HepG2 (cell line): ENCODE measurements around the gene ZNF91. TPM values are rescaled to one million over a fixed set of nuclear protein-coding genes. Genes with fewer than 3 reads are reported as not detected.

ENCODE experiments used
- ATAC-seq: fragments of 200-7000 bp; cut with Tn5 transposase; 3 replicates; pipeline ENCODE4 v1.9.1; 2020; ENCODE audit warnings: mild to moderate bottlenecking, moderate library complexity
- BruUV-seq: library from RNA; stranded (reverse); fragments of 400-500 nt; replicated peaks from 2 replicates; lab custom pipeline; 2021; lab: Mats Ljungman, UMichigan
- CTCF ChIA-PET: fragments of 300-600 bp; formaldehyde crosslinking; extraction: SDS; loops from one replicate; lab custom pipeline; 2021; ENCODE audit warnings: low total read pairs, inconsistent platforms, low intra/inter-chr PET ratio; lab: Yijun Ruan, JAX
- POLR2A ChIA-PET: fragments of 350-600 bp; sonication (Branson Sonifier 250); formaldehyde crosslinking; loops from one replicate; lab custom pipeline; 2020; ENCODE audit warnings: antibody characterized with exemption, inconsistent platforms; lab: Yijun Ruan, JAX
- DNase-seq: peaks from one replicate; pipeline ENCODE4 v3.0.0-alpha.2; 2015; ENCODE audit warnings: low spot score
- FAIRE-seq: peaks from 3 replicates; lab custom pipeline; 2011; peaks lifted over from hg19 to GRCh38; lab: Jason Lieb, UNC
- H2AFZ ChIP-seq: one replicate; pipeline ENCODE4 v1.6.1; 2011; ENCODE audit warnings: low read length, inconsistent platforms
- H3K27ac ChIP-seq: fragments of 300-600 bp; 3 replicates; pipeline ENCODE4 v1.8.0; 2011; ENCODE audit warnings: mixed run types, mild to moderate bottlenecking, mixed read lengths, low read length, inconsistent platforms; ENCODE audit not compliant: insufficient read depth; ENCODE audit errors: extremely low read length
- H3K27me3 ChIP-seq, 2 experiments: fragments of 200-600 bp in 1 of 2; 2 replicates in 1 of 2; 3 replicates in 1 of 2; pipeline versions ENCODE4 v1.6.0 to v1.8.0; 2011; ENCODE audit warnings: low read length in 2 of 2, mild to moderate bottlenecking in 2 of 2, moderate library complexity in 2 of 2, inconsistent platforms in 1 of 2; ENCODE audit not compliant: insufficient read depth in 2 of 2, control insufficient read depth in 1 of 2
- H3K36me3 ChIP-seq, 2 experiments: fragments of 200-600 bp in 1 of 2; replicated peaks in 1 of 2; 2 replicates in 1 of 2; 3 replicates in 1 of 2; pipeline versions ENCODE4 v1.5.1 to v1.8.0; 2011; ENCODE audit warnings: low read length in 2 of 2, inconsistent platforms in 1 of 2; ENCODE audit not compliant: insufficient read depth in 2 of 2, control insufficient read depth in 1 of 2
- H3K4me1 ChIP-seq: 2 replicates; pipeline ENCODE4 v1.5.1; 2012; ENCODE audit warnings: low read length, inconsistent platforms; ENCODE audit not compliant: insufficient read depth
- H3K4me2 ChIP-seq: 2 replicates; pipeline ENCODE4 v1.6.0; 2011; ENCODE audit warnings: low read depth, low read length, inconsistent platforms
- H3K4me3 ChIP-seq, 3 experiments: fragments of 200-600 bp in 1 of 3; sonication (generic), shearing (Covaris generic) in 1 of 3; replicated peaks in 1 of 3; 2 replicates each; pipeline ENCODE4 v1.5.1; 2011 to 2016; ENCODE audit warnings: low read length in 3 of 3, inconsistent platforms in 2 of 3, low read depth in 2 of 3, mild to moderate bottlenecking in 2 of 3, control low read depth in 1 of 3, mixed read lengths in 1 of 3; ENCODE audit not compliant: insufficient read depth in 1 of 3
- H3K79me2 ChIP-seq: one replicate; pipeline ENCODE4 v1.6.1; 2011; ENCODE audit warnings: low read length, inconsistent platforms; ENCODE audit not compliant: insufficient read depth
- H3K9ac ChIP-seq: 2 replicates; pipeline ENCODE4 v1.6.0; 2011; ENCODE audit warnings: mild to moderate bottlenecking, low read depth, low read length, inconsistent platforms; ENCODE audit not compliant: insufficient read depth
- H3K9me3 ChIP-seq: 2 replicates; pipeline ENCODE4 v1.5.1; 2012; ENCODE audit warnings: mild to moderate bottlenecking, low read length
- H4K20me1 ChIP-seq: 2 replicates; pipeline ENCODE4 v1.6.0; 2011; ENCODE audit warnings: inconsistent platforms, mild to moderate bottlenecking, low read length, moderate library complexity; ENCODE audit not compliant: insufficient read depth
- FOXA1 ChIP-seq, 2 experiments: fragments of 450-650 bp in 1 of 2; sonication (generic) in 1 of 2; formaldehyde crosslinking in 1 of 2; IDR thresholded peaks; 2 replicates each; pipeline versions ENCODE4 v1.4.0 to v1.6.1; 2016 to 2020; ENCODE audit warnings: missing genetic modification reagents in 1 of 2
- FOXA3 ChIP-seq: IDR thresholded peaks from 2 replicates; pipeline ENCODE4 v1.6.1; 2016; ENCODE audit warnings: missing genetic modification reagents, missing compliant biosample characterization
- FOXP1 ChIP-seq, 2 experiments: fragments of 450-650 bp in 1 of 2; IDR thresholded peaks; 2 replicates each; pipeline ENCODE4 v1.6.1; 2017 to 2018; ENCODE audit warnings: antibody characterized with exemption in 1 of 2
- HNF4A ChIP-seq: sonication (generic); formaldehyde crosslinking; IDR thresholded peaks from 2 replicates; pipeline ENCODE4 v1.4.0; 2020; ENCODE audit warnings: missing genetic modification reagents
- HNF4G ChIP-seq, 2 experiments: sonication (generic) in 1 of 2; formaldehyde crosslinking in 1 of 2; IDR thresholded peaks; 2 replicates each; pipeline versions ENCODE4 v1.4.0 to v1.6.1; 2011 to 2020; ENCODE audit warnings: borderline replicate concordance in 2 of 2, low read depth in 2 of 2, mild to moderate bottlenecking in 2 of 2, low read length in 1 of 2, missing genetic modification reagents in 1 of 2, moderate library complexity in 1 of 2
- NR2F6 ChIP-seq, 2 experiments: IDR thresholded peaks; 2 replicates each; pipeline ENCODE4 v1.6.1; 2016; ENCODE audit warnings: antibody characterized with exemption in 1 of 2, mild to moderate bottlenecking in 1 of 2
- RARA ChIP-seq: IDR thresholded peaks from 2 replicates; pipeline ENCODE4 v1.6.1; 2016; ENCODE audit warnings: missing genetic modification reagents, missing compliant biosample characterization
- SIX1 ChIP-seq: sonication (generic); formaldehyde crosslinking; IDR thresholded peaks from 2 replicates; pipeline ENCODE4 v1.4.0; 2020; ENCODE audit warnings: missing genetic modification reagents, borderline replicate concordance
- ZNF710 ChIP-seq: sonication (generic); formaldehyde crosslinking; IDR thresholded peaks from 2 replicates; pipeline ENCODE4 v1.5.0; 2020; ENCODE audit warnings: mild to moderate bottlenecking, missing genetic modification reagents, borderline replicate concordance
- ZNF781 ChIP-seq: sonication (generic); formaldehyde crosslinking; IDR thresholded peaks from 2 replicates; pipeline ENCODE4 v1.5.1; 2020; ENCODE audit warnings: borderline replicate concordance, mild to moderate bottlenecking, missing genetic modification reagents; ENCODE audit errors: not compliant biosample characterization
- WGBS: methylation state at CpG from one replicate; pipeline ENCODE4 v1.1.6; 2017; ENCODE audit warnings: low lambda C conversion rate; 5-methylcytosine and 5-hydroxymethylcytosine counted together
- in situ Hi-C: cut with HindIII; loops from 2 replicates; pipeline ENCODE4 v1.10.0; 2017; ENCODE audit warnings: low pct_unique_long_range_greater_than_20kb; ENCODE audit not compliant: extremely low pct_ligation_motif_present
- intact Hi-C: fragments of 100-400 bp; cut with micrococcal nuclease; formaldehyde crosslinking; loops from one replicate; pipeline ENCODE4 v1.10.0; 2022; ENCODE audit not compliant: unreplicated experiment
- polyA plus RNA-seq, 8 experiments: library from polyadenylated mRNA; depleted of rRNA in 3 of 8; stranded (reverse) in 7 of 8; unstranded in 1 of 8; fragments of >200 nt; fragmentation: Illumina TruSeq in 4 of 8; extraction: Trizol in 4 of 8; gene quantifications; 2 replicates each; pipeline versions ENCODE4 v1.2.1 to v1.2.3, GENCODE V29; 2011 to 2016; ENCODE audit warnings: low read depth in 4 of 8, missing spikeins in 1 of 8, mixed read lengths in 1 of 8; ENCODE audit not compliant: insufficient read depth in 1 of 8
- total RNA-seq, 5 experiments: library from RNA; depleted of rRNA; stranded (reverse); fragments of >200 nt; fragmentation: Illumina TruSeq; extraction: Trizol; gene quantifications; 2 replicates each; pipeline ENCODE4 v1.2.3, GENCODE V29; 2016; ENCODE audit warnings: low read depth in 1 of 5

ZNF91 gene
- total and polyA plus RNA-seq, 2 of the 13 experiments (the other 11 are each of a cell fraction or from before 2014, with no cell fraction given): 19.4 to 21.5 TPM

DNA sequence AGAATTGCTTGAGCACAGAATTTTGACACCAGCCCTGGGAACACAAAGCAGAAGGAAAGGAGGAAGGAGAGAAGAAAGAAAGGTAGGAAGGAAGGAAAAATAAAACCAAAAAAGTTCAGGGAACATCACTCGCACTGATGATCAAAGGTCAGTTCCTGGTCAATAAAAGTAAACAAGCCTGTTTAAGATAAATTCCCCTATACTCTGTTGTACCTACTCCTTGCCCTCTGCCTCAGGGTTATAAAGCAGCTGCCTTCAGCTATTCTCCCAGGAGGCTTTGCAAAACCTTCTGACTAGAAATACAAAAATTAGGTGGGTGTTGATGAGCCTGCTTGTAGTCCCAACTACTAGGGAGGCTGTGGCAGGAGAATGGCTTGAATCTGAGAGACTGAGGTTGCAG lies 14.9 kb upstream of the ZNF91 start:
- Histone ChIP-seq H4K20me1 (no peaks in the 10 kb centered on the region), H3K9ac (no peak overlapping the region), H3K9me3 (no peaks in the 10 kb centered on the region), H3K4me1 (peaks cover 10% of the 10 kb centered on the region), H2AFZ (no peak overlapping the region), H3K79me2 (no peaks in the 10 kb centered on the region), H3K4me3 (no peak overlapping the region), H3K27ac (no peak overlapping the region), H3K27me3 (no peaks in the 10 kb centered on the region), H3K4me2 (peak overlapping the region; percentile 21), H3K36me3 (no peaks in the 10 kb centered on the region)
- intact Hi-C loops (no loop called here), in situ Hi-C loops (no loop called here)
- DNase-seq: no peak
- CTCF ChIA-PET: no interaction called here
- POLR2A ChIA-PET: interaction anchor here (4.7 kb wide), 1 partner anchor 16 kb away, joined by 19 read pairs; the partner anchor contains the start of gene ZNF91
- FAIRE-seq: no peak
- ATAC-seq: peak; percentile 58
- 0% methylated on average over 1 of the region's 1 CpG for WGBS
- TF ChIP-seq FOXP1 (IDR thresholded peaks at IDR 0.05): no peak
- TF ChIP-seq FOXP1 (CRISPR knock-in tag; IDR thresholded peaks at IDR 0.05): 0 out of 2 replicates have a peak, but pooled peaks have one; percentile 10
- TF ChIP-seq HNF4G (IDR thresholded peaks at IDR 0.05; ENCODE audit: borderline replicate concordance, low read depth, low read length): peak; percentile 55; the same call in 1 of the 2 replicates
- TF ChIP-seq HNF4G (CRISPR knock-in tag; IDR thresholded peaks at IDR 0.05; ENCODE audit: borderline replicate concordance, low read depth): no peak
- TF ChIP-seq FOXA3 (CRISPR knock-in tag): peak; percentile 72
- peak; percentile 52; the same call in 1 of the 2 replicates for TF ChIP-seq HNF4A
- TF ChIP-seq ZNF781 (CRISPR knock-in tag): no peak
- no peak for TF ChIP-seq SIX1 (CRISPR knock-in tag)
- peak; percentile 76 for TF ChIP-seq ZNF710 (CRISPR knock-in tag)
- TF ChIP-seq RARA (CRISPR knock-in tag): 0 out of 2 replicates have a peak, but pooled peaks have one; percentile 17
- TF ChIP-seq FOXA1 (IDR thresholded peaks at IDR 0.05): no peak
- peak; percentile 57; the same call in 1 of the 2 replicates for TF ChIP-seq FOXA1 (CRISPR knock-in tag; IDR thresholded peaks at IDR 0.05)
- TF ChIP-seq NR2F6 (IDR thresholded peaks at IDR 0.05): no peak
- TF ChIP-seq NR2F6 (CRISPR knock-in tag; IDR thresholded peaks at IDR 0.05): 0 out of 2 replicates have a peak, but pooled peaks have one; percentile 18
- no TSS peak for BruUV-seq
